SJSA1 (cell line): Measurements from ENCODE around the gene CCNK. TPM values are rescaled to one million over a fixed set of nuclear protein-coding genes. Genes with fewer than 3 reads are reported as not detected.

Experiments used
- DNase-seq, 2 experiments: peaks; one replicate each; pipeline ENCODE4 v3.0.0-alpha.2; 2015 to 2020; ENCODE audit warnings: low spot score in 2 of 2, low read depth in 1 of 2
- H3K27ac ChIP-seq: fragments of 250-450 bp; sonication (Bioruptor Pico); 2 replicates; pipeline ENCODE4 v1.5.1; 2020; ENCODE audit warnings: mild to moderate bottlenecking, moderate library complexity
- H3K27me3 ChIP-seq: fragments of 250-450 bp; sonication (Bioruptor Pico); replicated peaks from 2 replicates; pipeline ENCODE4 v1.5.1; 2020; ENCODE audit warnings: mild to moderate bottlenecking, moderate library complexity
- H3K36me3 ChIP-seq: fragments of 250-450 bp; sonication (Bioruptor Pico); 2 replicates; pipeline ENCODE4 v1.5.1; 2020; ENCODE audit warnings: mild to moderate bottlenecking
- H3K4me1 ChIP-seq: fragments of 250-450 bp; sonication (Bioruptor Pico); replicated peaks from 2 replicates; pipeline ENCODE4 v1.6.1; 2021; ENCODE audit warnings: mild to moderate bottlenecking
- H3K4me3 ChIP-seq: fragments of 250-450 bp; sonication (Bioruptor Pico); 2 replicates; pipeline ENCODE4 v1.5.1; 2020; ENCODE audit warnings: mild to moderate bottlenecking
- H3K9me3 ChIP-seq: fragments of 250-450 bp; sonication (Bioruptor Pico); replicated peaks from 2 replicates; pipeline ENCODE4 v1.5.1; 2020; ENCODE audit warnings: mild to moderate bottlenecking
- total RNA-seq: library from RNA; depleted of rRNA; stranded (reverse); fragments of >200 nt; shearing (Covaris generic); gene quantifications from 2 replicates; pipeline ENCODE4 v1.2.3, GENCODE V29; 2014

CCNK gene
- total RNA-seq, 1 experiment from 2014 or later, result 12.1 TPM

GRCh38 chr14:99544991-99545390 lies 63.8 kb downstream of the CCNK start:
- H3K4me1 ChIP-seq, result peaks cover 5% of the 10 kb centered on the region; the same call in 1 of the 2 replicates
- no peaks in the 10 kb centered on the region for H3K9me3 ChIP-seq
- H3K27me3 ChIP-seq, result no peaks in the 10 kb centered on the region
- no peak overlapping the region for H3K4me3 ChIP-seq
- DNase-seq, result no peak
- H3K27ac ChIP-seq, result no peak overlapping the region
- H3K36me3 ChIP-seq, result no peaks in the 10 kb centered on the region

- Histone ChIP-seq H3K36me3 (no peaks in the 10 kb centered on the region), H3K27me3 (no peaks in the 10 kb centered on the region), H3K27ac (no peak overlapping the region), H3K4me3 (no peak overlapping the region), H3K4me1 (peaks cover 5% of the 10 kb centered on the region; the same call in 1 of the 2 replicates), H3K9me3 (no peaks in the 10 kb centered on the region)
- no peak for DNase-seq
Measured at GRCh38 chr14:99545586-99545985, 64.4 kb downstream of the CCNK start.

GRCh38 chr14:99546234-99546879 lies 65.1 kb downstream of the CCNK start:
- H3K27me3 ChIP-seq, result no peaks in the 10 kb centered on the region
- H3K4me1 ChIP-seq, result peaks cover 5% of the 10 kb centered on the region; the same call in 1 of the 2 replicates
- no peak for DNase-seq
- H3K27ac ChIP-seq, result no peak overlapping the region
- H3K9me3 ChIP-seq, result no peaks in the 10 kb centered on the region
- H3K36me3 ChIP-seq, result no peaks in the 10 kb centered on the region
- H3K4me3 ChIP-seq, result no peak overlapping the region

GRCh38 chr14:99548255-99548654 lies 67.0 kb downstream of the CCNK start:
- no peaks in the 10 kb centered on the region for H3K27me3 ChIP-seq
- no peak for DNase-seq

GRCh38 chr14:99548871-99549515 lies 67.8 kb downstream of the CCNK start:
- Histone ChIP-seq H3K36me3 (no peaks in the 10 kb centered on the region), H3K4me3 (no peak overlapping the region), H3K27ac (no peak overlapping the region), H3K9me3 (no peaks in the 10 kb centered on the region), H3K27me3 (no peaks in the 10 kb centered on the region), H3K4me1 (peaks cover 9% of the 10 kb centered on the region; the same call in 1 of the 2 replicates)
- no peak for DNase-seq

More at GRCh38 chr14:99548255-99548654, 67.0 kb downstream of the CCNK start:
- Histone ChIP-seq H3K27ac (no peak overlapping the region), H3K4me3 (no peak overlapping the region), H3K9me3 (no peaks in the 10 kb centered on the region), H3K4me1 (peaks cover 5% of the 10 kb centered on the region; the same call in 1 of the 2 replicates), H3K36me3 (no peaks in the 10 kb centered on the region)

- Histone ChIP-seq H3K9me3 (no peaks in the 10 kb centered on the region), H3K27me3 (no peaks in the 10 kb centered on the region), H3K36me3 (no peaks in the 10 kb centered on the region), H3K27ac (no peak overlapping the region), H3K4me3 (no peak overlapping the region), H3K4me1 (peaks cover 9% of the 10 kb centered on the region; the same call in 1 of the 2 replicates)
- no peak for DNase-seq
Measured at GRCh38 chr14:99549684-99550083, 68.5 kb downstream of the CCNK start.

GRCh38 chr14:99550387-99550992 lies 69.3 kb downstream of the CCNK start:
- Histone ChIP-seq H3K4me1 (peaks cover 9% of the 10 kb centered on the region; the same call in 1 of the 2 replicates), H3K4me3 (no peak overlapping the region), H3K27ac (no peak overlapping the region), H3K9me3 (no peaks in the 10 kb centered on the region), H3K27me3 (no peaks in the 10 kb centered on the region), H3K36me3 (no peaks in the 10 kb centered on the region)
- no peak for DNase-seq

GRCh38 chr14:99551034-99551922 lies 70.1 kb downstream of the CCNK start:
- H3K36me3 ChIP-seq, result no peaks in the 10 kb centered on the region
- no peak overlapping the region for H3K4me3 ChIP-seq
- peaks cover 9% of the 10 kb centered on the region; the same call in 1 of the 2 replicates for H3K4me1 ChIP-seq
- H3K9me3 ChIP-seq, result no peaks in the 10 kb centered on the region
- H3K27ac ChIP-seq, result no peak overlapping the region
- H3K27me3 ChIP-seq, result no peaks in the 10 kb centered on the region
- DNase-seq, result no peak

- no peaks in the 10 kb centered on the region for H3K9me3 ChIP-seq
- no peaks in the 10 kb centered on the region for H3K27me3 ChIP-seq
- H3K36me3 ChIP-seq, result no peaks in the 10 kb centered on the region; the same call in 1 of the 2 replicates
- no peak overlapping the region for H3K27ac ChIP-seq
- no peak for DNase-seq
- no peak overlapping the region for H3K4me3 ChIP-seq
- peaks cover 9% of the 10 kb centered on the region; the same call in 1 of the 2 replicates for H3K4me1 ChIP-seq
Measured at GRCh38 chr14:99552021-99552553, 70.9 kb downstream of the CCNK start.

- Histone ChIP-seq H3K27ac (no peak overlapping the region), H3K36me3 (no peaks in the 10 kb centered on the region; the same call in 1 of the 2 replicates), H3K4me3 (no peak overlapping the region), H3K4me1 (peaks cover 9% of the 10 kb centered on the region; the same call in 1 of the 2 replicates), H3K27me3 (no peaks in the 10 kb centered on the region), H3K9me3 (no peaks in the 10 kb centered on the region)
- no peak for DNase-seq
Measured at GRCh38 chr14:99552572-99553216, 71.5 kb downstream of the CCNK start.

GRCh38 chr14:99554184-99554583 lies 73.0 kb downstream of the CCNK start:
- no peak for DNase-seq
- H3K9me3 ChIP-seq, result no peaks in the 10 kb centered on the region
- no peaks in the 10 kb centered on the region for H3K27me3 ChIP-seq
- peaks cover 9% of the 10 kb centered on the region; the same call in 1 of the 2 replicates for H3K4me1 ChIP-seq
- H3K27ac ChIP-seq, result no peak overlapping the region
- H3K36me3 ChIP-seq, result no peaks in the 10 kb centered on the region; the same call in 1 of the 2 replicates
- H3K4me3 ChIP-seq, result no peak overlapping the region

GRCh38 chr14:99554757-99555531 lies 73.7 kb downstream of the CCNK start:
- H3K4me3 ChIP-seq, result no peak overlapping the region
- no peaks in the 10 kb centered on the region for H3K9me3 ChIP-seq
- peaks cover 9% of the 10 kb centered on the region; the same call in 1 of the 2 replicates for H3K4me1 ChIP-seq
- H3K27ac ChIP-seq, result no peak overlapping the region
- no peaks in the 10 kb centered on the region for H3K27me3 ChIP-seq
- no peak for DNase-seq
- H3K36me3 ChIP-seq, result no peaks in the 10 kb centered on the region; the same call in 1 of the 2 replicates
